Activated CD8-positive, alpha-beta memory T cell treated with anti-CD3 and anti-CD28 coated beads for 4 hours (primary cell): ENCODE measurements around the gene C22orf15.
"Not testable (repeated sequence)": the region's sequence is repeated elsewhere in the genome, so short reads cannot be mapped to it uniquely, and the experiment has no call there.

Experiments used
- DNase-seq, 2 donors: peaks; one replicate each; pipeline ENCODE4 v3.0.0-alpha.2; 2020; ENCODE audit warnings: low read depth in 2 of 2

C22orf15 gene

DNA sequence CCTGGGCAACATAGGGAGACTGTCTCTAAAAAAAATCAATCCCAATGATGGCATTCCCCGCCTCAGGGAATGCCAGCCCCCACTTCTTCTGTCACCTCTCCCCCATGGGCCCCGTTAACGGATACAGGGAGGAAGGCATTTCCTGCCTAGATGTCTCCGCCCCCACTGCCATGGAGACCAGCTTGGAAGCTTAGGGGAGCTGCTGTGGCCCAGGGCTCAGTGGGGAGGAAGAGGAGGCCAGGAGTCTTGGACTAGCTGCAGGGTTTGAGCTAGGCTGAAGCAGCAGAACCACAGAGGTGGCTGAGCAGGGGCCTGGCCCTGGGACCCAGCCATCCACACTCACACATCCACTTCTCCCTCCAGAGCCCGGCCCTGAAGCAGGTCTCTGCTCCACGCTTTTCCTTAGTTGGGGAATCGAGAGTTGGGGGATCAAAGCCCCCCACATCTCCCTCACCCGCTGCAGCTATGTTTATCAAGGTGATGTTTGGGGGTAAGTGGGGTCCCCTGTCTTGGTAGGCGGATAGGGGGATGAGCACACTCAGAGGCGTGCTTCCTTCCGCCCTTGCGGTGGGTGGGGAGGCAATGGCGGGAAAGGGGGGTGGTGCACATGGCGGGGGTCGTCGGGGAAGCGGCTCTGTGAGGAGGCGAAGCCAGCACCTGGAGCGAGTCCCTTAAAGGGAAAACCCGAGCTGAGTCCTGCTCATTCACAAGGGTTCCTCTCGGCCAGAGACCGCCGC is at the start of gene C22orf15:
Gene C22orf15, plus strand, starts transcription at position 149 of the 737 bp plus-strand sequence. Its CDS starts 317 bp downstream, at position 466.
- DNase-seq, result no peak

- DNase-seq, result no peak
Observed at GRCh38 chr22:23713696-23714595, 48.8 kb upstream of the C22orf15 start.

DNA sequence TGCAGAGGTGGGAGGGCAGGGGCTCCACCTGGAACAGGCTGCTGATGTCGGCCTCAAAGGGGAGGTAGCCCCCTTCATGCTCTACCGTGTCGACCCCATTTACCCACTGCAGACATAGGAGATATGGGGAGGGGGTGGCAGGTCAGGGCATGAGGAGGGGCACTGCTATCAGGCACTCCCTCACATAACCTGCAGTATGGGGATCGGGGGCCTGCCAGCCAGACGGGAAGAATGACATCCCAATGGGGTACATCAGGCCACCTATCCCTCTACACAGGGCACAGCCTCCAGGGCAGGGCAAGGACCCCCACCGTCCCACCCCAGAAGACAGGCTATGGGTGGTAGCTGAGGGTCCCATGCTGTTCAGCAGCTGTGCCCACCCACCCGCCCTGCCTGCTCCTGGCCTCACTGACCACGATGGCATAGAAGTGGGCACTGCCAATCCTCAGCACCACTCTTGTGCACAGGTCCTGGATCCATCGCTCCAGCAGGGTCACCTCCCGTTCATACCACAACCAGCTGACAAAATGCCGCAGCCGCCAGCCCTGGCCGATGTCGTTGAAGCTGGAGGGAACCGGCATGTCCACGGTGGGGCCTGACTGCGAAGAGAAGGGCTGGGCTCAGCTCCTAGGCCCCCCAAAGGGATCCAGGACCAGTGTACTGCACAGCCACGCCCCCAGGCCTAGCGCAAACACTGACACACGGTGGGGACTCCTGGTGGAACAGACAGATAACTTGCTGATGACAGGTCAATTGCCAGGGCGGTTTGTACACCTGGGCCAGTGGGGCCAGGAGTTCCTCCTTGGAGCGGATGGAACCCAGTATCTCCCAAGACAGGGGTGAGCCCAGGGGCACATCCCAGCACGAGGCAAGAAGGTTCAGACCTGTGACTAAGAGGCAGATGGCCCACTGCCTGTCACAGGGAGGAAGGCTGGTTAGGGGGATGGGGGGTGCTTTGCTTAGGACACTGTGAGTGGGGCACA is 47.9 kb upstream of the C22orf15 start:
- no peak for DNase-seq

- no peak for DNase-seq
Observed at GRCh38 chr22:23715806-23716375, 46.9 kb upstream of the C22orf15 start.

GRCh38 chr22:23716811-23717801 is 45.7 kb upstream of the C22orf15 start:
- peak; percentile 63 for DNase-seq

- no peak for DNase-seq
Observed at GRCh38 chr22:23718371-23719165, 44.2 kb upstream of the C22orf15 start.

DNA sequence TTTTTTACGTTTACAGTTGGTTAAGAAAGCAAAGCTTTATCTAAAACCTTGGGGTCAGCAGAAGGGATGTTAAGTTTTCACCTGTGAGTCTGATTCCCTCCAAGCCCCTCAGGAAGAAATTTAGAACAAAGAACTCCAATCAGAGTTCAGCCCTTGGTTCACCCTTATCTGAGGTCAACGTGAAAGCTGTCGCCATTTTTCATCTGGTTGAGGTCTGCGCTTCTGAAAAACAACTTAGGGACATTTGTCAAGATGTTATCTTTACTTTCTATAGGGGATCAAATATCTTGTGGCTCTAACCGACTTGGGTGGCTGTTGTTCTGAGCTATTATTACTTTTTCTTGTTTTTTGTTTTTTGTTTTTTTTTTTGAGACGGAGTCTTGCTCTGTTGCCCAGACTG is 41.9 kb upstream of the C22orf15 start:
- DNase-seq, result no peak

GRCh38 chr22:23722160-23722559 is 40.6 kb upstream of the C22orf15 start:
- no peak for DNase-seq

GRCh38 chr22:23722724-23723123 is 40.1 kb upstream of the C22orf15 start:
- no peak for DNase-seq

DNA sequence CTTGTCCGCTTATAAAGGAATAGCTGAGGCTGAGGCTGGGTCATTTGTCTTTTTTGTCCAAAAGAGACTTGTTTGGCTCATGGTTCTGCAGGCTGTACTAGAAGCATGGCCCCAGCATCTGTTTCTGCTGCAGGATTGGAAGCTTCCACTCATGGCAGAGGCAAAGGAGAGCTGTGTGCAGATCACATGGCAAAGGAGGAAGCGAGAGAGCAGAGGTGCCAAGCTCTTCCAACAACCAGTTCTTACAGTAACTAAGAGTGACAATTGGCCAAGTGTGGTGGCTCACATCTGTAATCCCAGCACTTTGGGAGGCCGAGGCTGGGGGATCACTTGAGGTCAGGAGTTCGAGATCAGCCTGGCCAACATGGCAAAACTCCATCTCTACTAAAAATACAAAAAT is 34.7 kb upstream of the C22orf15 start:
- not testable (repeated sequence) for DNase-seq

DNA sequence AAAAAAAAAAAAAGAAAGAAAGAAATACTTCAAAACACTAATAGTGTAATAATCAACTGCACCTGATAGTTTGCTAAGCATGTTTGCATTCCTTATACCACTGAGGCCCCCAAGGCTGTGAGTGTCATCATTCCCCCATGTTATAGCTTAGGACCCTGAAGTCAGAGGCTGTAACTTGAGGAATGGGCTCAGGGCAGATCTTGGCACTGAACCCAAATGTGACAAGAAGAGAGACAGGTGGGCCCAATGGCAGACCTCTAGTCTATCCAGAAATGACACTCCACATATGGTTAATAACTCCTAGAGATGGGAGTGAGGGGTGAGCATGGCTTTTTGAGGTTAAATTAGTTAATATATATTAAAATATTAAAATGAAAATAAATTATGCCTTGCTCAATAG is 25.1 kb upstream of the C22orf15 start:
- no peak for DNase-seq

DNA sequence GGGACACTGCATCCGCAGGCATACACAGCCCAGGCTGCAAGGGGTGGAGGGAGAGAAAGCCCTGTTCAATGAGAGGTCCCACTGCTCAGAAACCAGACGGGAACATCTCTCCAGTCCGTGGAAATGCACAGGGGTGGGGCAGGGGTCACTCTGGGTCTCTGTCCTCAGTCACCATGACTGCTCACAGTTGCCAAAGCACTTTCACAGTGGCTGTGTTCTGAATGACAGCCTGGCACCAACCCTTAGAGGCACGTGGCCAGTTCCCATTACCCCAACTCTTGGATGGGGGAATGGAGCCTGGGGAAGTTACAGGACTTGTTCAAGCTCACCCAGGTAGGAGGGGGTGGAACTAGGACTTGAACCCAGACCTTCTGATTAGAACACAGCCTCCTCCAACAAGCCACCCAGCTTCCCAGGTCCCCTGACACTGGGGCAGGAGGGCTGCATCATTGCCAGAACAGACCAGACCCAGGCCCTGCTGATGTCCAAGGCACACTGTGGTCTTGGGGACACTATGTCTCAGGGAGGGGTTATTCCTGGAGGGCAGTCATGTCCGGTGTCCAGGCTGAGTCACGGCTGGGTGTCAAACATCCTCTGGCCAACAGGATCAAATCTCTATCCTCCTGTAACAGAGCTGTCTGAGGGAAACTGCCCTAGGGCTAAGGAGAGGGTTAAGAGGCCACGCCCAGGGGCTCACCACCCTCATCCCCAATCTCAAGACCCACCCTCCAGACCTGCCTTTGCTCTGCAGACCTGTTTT is 20.1 kb upstream of the C22orf15 start:
- DNase-seq, result no peak

DNA sequence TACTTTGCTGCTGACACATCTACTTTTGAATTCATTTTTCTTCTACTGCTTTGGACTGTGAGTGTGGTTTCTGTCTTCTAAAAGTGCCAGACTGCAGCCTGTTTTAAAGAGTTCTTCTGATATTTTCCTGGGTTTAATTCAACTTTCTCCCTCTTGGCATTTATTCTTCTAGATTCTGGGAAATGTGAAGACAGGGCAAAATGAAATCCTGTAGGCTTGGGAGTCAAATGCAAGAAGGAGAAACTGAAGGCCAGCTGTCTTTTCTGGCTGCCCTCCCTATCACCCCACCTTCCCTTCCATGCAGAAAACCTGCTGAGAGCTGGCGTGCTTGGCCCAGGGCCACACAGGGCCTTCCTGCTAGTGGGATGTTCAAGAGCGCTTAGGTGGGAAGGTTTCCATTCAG is 19.5 kb upstream of the C22orf15 start:
- no peak for DNase-seq

GRCh38 chr22:23744001-23744400 is 18.8 kb upstream of the C22orf15 start:
- no peak for DNase-seq

- no peak for DNase-seq
Observed at GRCh38 chr22:23744485-23744884, 18.3 kb upstream of the C22orf15 start.

GRCh38 chr22:23745791-23746190 is 17.0 kb upstream of the C22orf15 start:
- DNase-seq, result no peak

DNA sequence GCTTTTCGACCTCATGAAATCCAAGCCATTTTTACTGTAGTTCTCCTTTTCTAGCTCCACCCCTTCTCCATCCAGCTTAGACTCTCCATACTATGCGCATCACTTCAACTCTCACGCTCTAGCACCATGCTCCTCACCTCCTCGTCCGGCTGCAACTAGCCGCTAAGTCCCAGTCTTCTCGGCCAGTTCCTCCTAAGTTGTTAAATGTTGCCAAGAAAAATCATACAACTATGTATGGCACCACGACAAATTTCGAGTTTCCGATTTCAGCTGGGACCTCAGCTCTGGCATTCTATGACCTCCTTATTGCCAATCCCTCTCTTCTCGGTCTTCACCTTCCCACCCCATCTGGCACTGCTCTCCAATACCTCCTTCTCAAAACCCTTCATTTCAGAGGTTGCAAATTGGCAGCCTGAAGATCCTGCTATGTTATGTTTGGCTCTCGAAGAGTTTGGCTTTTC is 12.9 kb upstream of the C22orf15 start:
- DNase-seq, result no peak

DNA sequence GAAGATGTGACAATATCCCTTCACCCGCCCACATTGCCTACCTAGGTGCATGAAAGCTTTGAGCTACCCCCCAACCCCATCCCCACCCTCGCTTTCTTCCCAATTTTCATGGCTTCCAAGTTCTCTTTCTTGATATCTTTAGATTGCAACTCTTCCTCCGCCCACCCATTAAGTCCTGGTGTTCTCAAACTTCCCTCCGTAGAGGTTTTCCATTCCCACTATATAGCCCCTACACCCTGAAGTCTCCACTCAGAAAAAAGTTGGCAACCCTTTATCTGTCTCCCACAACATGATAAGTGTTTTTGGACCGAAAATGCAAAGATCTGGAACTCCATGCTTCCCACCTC is 12.4 kb upstream of the C22orf15 start:
- DNase-seq, result no peak
